Subcutaneous abdominal adipose tissue (tissue), 5 donors: ENCODE data around the gene NOTCH4.
A peak's percentile ranks its signal among the peaks of the same experiment; 100 is the strongest.
"Not testable (repeated sequence)": the region's sequence is repeated elsewhere in the genome, so short reads cannot be mapped to it uniquely, and the experiment has no call there.

Experiments
- H3K27ac ChIP-seq: one replicate; pipeline ENCODE4 v1.7.0; 2013; ENCODE audit warnings: low read depth, mild to moderate bottlenecking, inconsistent platforms, low read length, moderate library complexity
- H3K27me3 ChIP-seq, 5 donors: one replicate each; pipeline ENCODE4 v1.7.0; 2013; ENCODE audit warnings: low read length in 5 of 5, inconsistent platforms in 1 of 5; ENCODE audit not compliant: control insufficient read depth in 5 of 5, insufficient read depth in 4 of 5
- H3K36me3 ChIP-seq, 5 donors: one replicate each; pipeline ENCODE4 v1.7.0; 2013; ENCODE audit warnings: low read length in 5 of 5; ENCODE audit not compliant: control insufficient read depth in 5 of 5, insufficient read depth in 5 of 5
- H3K4me1 ChIP-seq, 5 donors: one replicate each; pipeline ENCODE4 v1.7.0; 2013; ENCODE audit warnings: low read length in 5 of 5, mild to moderate bottlenecking in 3 of 5, moderate library complexity in 1 of 5; ENCODE audit not compliant: control insufficient read depth in 5 of 5, insufficient read depth in 5 of 5
- H3K4me3 ChIP-seq, 5 donors: one replicate each; pipeline ENCODE4 v1.7.0; 2013; ENCODE audit warnings: low read length in 5 of 5, low read depth in 1 of 5
- H3K9ac ChIP-seq, 5 donors: one replicate each; pipeline ENCODE4 v1.7.0; 2013; ENCODE audit warnings: low read length in 5 of 5, mild to moderate bottlenecking in 4 of 5, moderate library complexity in 3 of 5
- H3K9me3 ChIP-seq, 5 donors: one replicate each; pipeline ENCODE4 v1.7.0; 2013; ENCODE audit warnings: low read length in 5 of 5; ENCODE audit not compliant: control insufficient read depth in 5 of 5
- donor health status: healthy.
- donor health status: healthy.
- donor health status: healthy.
- donor health status: healthy.
- donor health status: healthy.

Gene NOTCH4

DNA sequence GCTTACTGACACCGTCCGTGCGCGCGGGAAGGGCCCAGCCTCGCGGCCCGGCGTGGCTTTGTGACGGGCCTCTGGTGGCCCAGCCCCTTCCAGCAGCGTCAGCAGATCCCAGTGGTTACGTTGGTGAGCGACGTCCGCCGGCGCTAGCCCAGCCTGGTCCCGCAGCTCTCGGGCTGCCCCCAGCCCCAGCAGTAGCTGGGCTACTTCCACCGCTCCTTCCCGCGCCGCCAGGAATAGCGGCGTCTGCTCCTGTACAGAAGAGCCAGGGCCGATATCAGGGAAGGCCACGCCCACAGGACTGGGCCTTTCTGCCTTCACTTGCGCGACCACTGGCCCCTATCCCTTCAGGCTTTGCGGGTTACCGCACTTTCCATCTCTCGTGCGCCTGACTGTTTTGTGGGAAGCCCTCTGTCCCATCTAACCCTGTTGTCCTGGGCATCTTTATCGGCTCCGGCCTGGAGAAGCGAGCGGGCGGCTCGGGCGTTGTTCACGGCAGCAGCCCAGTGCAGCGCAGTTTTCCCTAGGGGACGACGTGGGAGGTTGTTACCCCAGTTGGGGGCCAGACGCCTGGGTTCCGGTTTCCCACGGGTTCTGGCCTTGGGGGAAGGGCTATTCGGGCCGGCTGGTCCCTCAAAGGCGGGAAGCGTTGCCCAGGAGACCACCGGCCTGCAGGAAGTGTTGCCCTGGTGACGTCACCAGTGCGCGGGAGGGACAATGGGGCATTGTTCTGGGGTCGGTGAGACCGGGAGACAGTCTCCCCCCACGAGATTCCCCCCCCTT lies 27.8 kb downstream of the NOTCH4 start:
- Histone ChIP-seq H3K27ac (peak overlapping the region; percentile 99), H3K36me3 (peaks cover 0 to 12% (median 0%) of the 10 kb centered on the region in 5 donors), H3K4me3 (peak overlapping the region; percentile 84 to 96 (median 91)), H3K27me3 (peaks cover 0 to 4% (median 0%) of the 10 kb centered on the region in 5 donors), H3K4me1 (peaks cover 21 to 62% (median 38%) of the 10 kb centered on the region in 5 donors), H3K9ac (peak overlapping the region; percentile 96 to 99 (median 96)), H3K9me3 (no peaks in the 10 kb centered on the region)

DNA sequence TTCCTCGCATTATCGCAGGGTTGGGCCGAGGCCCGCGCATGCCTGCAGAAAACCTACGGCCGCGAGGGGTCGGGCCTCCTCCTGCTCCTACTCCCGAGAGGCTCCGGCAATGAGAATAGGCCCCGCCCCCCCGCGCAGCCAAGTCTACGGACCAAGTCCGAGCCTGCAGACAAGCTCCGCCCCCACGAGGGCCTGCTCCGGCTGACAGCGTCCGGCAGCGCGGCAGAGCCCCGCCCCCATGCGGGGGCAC lies 28.3 kb downstream of the NOTCH4 start:
- Histone ChIP-seq H3K4me1 (peaks cover 25 to 67% (median 43%) of the 10 kb centered on the region in 5 donors), H3K9ac (peak overlapping the region in 2 of 5 donors; percentile 84 to 99), H3K4me3 (peak overlapping the region in 3 of 5 donors; percentile 52 to 96 (median 61)), H3K36me3 (peaks cover 0 to 10% (median 0%) of the 10 kb centered on the region in 5 donors), H3K27ac (peak overlapping the region; percentile 99), H3K27me3 (peaks cover 0 to 4% (median 0%) of the 10 kb centered on the region in 5 donors), H3K9me3 (no peaks in the 10 kb centered on the region)

DNA sequence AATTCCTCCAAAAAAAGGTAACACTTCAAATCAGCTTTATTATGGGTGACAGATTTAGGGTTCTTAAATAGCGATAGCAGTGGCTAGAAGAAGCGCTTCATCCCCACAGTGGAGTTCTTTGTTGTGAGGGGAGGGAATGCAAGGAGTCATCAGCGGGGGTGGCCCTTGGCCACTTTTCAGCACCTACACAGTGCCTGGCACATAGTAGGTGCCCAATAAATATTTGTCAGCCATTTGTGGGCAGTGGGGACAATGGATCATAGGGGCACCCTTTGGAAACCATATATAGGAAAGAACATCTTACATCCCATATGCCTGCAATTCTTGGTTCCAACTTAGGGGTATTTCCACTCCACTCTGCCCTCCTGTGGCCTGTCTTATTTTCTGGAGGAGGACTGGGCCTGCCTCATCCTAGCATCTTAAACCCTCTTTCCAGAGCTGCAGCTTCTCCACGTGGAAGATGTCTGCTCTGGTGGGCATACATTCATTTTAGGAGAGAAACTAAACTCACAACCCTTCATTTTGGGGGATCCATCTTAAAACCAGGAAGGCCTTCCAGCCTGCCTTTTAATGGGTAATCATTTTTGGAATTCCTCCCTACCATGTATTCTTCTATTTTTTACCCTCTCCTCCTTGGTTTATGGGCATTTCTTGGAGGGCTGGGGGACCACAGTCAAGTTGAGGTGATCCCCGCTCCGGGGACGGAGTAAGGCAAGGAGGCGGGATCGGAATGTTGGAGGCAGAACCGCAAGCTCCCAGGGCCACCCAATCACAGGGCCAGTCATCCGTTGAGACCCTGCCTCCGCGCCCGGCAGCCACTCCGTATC lies 28.8 kb downstream of the NOTCH4 start:
- Histone ChIP-seq H3K4me1 (peaks cover 25 to 70% (median 47%) of the 10 kb centered on the region in 5 donors), H3K27ac (peak overlapping the region; percentile 97), H3K27me3 (peaks cover 0 to 4% (median 0%) of the 10 kb centered on the region in 5 donors), H3K36me3 (peaks cover 0 to 10% (median 0%) of the 10 kb centered on the region in 5 donors), H3K9me3 (no peaks in the 10 kb centered on the region), H3K4me3 (peak overlapping the region; percentile 52 to 62 (median 60)), H3K9ac (peak overlapping the region; percentile 51 to 84 (median 61))

DNA sequence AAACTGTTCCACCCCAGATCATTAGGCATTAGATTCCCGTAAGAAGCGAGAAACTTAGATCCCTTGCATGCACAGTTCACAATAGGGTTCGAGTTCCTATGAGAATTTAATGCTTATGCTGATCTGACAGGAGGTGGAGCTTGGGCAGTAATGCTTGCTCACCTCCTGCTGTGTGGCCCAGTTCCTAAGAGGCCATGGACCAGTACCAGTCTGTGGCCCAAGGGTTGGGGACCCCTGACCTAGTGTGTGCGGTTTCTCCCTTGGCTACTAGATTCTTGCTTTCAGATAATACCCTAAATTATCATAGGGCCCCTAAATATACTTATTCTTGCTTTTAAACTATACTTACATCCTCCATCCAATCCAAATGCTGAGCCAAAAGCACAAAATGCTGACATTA lies 29.5 kb downstream of the NOTCH4 start:
- Histone ChIP-seq H3K27ac (peak overlapping the region; percentile 97), H3K36me3 (peaks cover 0 to 10% (median 0%) of the 10 kb centered on the region in 5 donors), H3K4me3 (no peak overlapping the region), H3K9ac (no peak overlapping the region), H3K4me1 (peaks cover 25 to 71% (median 48%) of the 10 kb centered on the region in 5 donors), H3K9me3 (no peaks in the 10 kb centered on the region), H3K27me3 (peaks cover 0 to 4% (median 0%) of the 10 kb centered on the region in 5 donors)

DNA sequence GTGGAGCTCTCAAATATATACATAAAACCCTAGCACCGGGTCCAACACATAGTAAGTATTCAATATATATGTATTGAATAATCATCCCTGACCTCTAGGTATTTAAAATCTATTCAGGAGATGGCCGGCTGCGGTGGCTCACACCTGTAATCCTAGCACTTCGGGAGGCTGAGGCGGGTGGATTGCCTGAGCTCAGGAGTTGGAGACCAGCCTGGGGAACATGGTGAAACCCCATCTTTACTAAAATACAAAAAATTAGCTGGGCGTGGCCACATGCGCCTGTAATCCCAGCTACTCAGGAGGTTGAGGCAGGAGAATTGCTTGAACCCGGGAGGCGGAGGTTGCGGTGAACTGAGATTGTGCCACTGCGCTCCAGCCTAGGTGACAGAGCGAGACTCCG lies 30.8 kb downstream of the NOTCH4 start:
- peak overlapping the region in 4 of 5 donors; percentile 27 to 67 (median 49) for H3K4me3 ChIP-seq
- peaks cover 30 to 76% (median 61%) of the 10 kb centered on the region in 5 donors for H3K4me1 ChIP-seq
- H3K27me3 ChIP-seq, H3K36me3 ChIP-seq, H3K9me3 ChIP-seq: not testable (repeated sequence)
- H3K27ac ChIP-seq: peak overlapping the region; percentile 97
- H3K9ac ChIP-seq: peak overlapping the region in 1 of 5 donors; percentile 61

DNA sequence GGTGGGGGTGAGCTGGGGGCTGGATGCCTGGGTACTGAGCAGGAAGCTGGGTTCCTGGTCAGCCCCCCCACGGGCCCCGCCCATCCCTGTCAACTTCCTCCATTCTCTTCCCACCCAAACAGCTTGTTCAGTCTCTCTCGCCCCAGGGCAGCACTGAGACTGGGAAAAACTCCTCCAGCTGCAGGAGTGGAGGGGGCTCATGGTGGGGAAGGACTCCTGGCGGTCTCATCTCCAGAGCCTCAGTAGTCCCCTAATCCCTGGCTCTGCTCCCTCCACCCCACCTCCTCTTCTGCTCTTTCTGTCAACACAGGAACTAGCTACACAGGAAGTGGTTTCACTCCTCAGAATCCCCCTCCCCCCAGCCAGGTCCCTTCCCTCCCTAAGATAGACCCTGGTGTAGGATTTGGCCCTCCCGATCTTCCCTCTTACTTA lies 31.2 kb downstream of the NOTCH4 start, which contains the start of gene GPSM3:
Gene GPSM3, minus strand, starts transcription at position 36 of the 432 bp plus-strand sequence. CDS start 130 bp downstream, outside the sequence.
- peak within 1 kb of the TSS in 4 of 5 donors; percentile 60 to 96 (median 70) for H3K9ac ChIP-seq
- H3K27ac ChIP-seq: peak within 1 kb of the TSS; percentile 97
- peaks cover 30 to 79% (median 66%) of the 10 kb centered on the region in 5 donors for H3K4me1 ChIP-seq

DNA sequence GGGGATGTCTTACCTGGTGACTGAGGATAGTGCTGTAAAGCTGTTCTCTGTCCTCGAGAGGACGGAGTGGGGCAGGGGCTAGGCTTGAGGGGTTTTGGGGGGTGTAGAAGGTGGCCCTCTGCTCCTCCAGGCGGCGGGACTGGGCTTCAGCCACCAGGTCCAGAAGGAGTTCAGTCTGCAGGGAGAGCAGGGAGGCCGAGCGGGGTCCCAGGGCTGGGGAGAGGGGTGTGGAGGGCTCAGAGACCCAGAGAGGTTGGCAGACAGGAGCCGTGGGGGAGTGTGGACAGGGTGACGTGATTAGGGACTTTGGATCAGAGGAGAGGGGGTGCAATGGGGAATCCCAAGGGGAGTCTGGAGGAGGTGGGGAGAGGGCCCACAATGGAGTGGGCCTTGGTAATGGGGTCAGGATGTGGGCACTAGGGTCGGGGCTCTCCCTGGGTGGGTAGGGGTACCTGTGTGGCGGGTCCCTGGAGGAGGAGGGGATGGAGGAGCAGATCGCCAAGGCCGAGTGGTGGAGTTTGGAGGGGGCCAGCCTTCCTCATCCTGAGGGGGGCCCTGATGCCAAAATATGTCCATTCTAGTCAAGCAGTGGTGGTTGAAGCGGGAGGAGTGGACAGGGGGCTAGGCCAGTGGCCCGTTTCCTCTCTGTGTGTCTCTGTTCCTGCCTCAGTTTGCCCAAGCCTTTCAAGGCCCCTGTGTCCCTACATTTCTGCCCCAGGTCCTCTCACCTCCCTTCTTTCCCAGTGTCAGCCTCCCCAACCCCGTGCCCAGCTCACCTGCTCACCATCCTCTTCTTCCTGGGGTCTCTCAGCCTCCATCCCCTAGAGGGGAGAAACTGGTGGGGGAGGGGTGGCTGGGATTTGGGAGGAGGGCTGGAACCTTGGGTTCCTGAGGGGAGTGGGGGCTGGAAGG lies 31.9 kb downstream of the NOTCH4 start:
- peaks cover 0 to 12% (median 10%) of the 10 kb centered on the region in 5 donors for H3K36me3 ChIP-seq
- H3K27ac ChIP-seq: peak overlapping the region; percentile 97
- peak overlapping the region in 3 of 5 donors; percentile 60 to 96 (median 79) for H3K9ac ChIP-seq
- H3K4me1 ChIP-seq: peaks cover 28 to 79% (median 65%) of the 10 kb centered on the region in 5 donors
- H3K27me3 ChIP-seq: peaks cover 0 to 4% (median 0%) of the 10 kb centered on the region in 5 donors
- peak overlapping the region; percentile 55 to 67 (median 58) for H3K4me3 ChIP-seq
- no peaks in the 10 kb centered on the region for H3K9me3 ChIP-seq

More for the DNA sequence above, 31.2 kb downstream of the NOTCH4 start, which contains the start of gene GPSM3:
- Histone ChIP-seq H3K9me3 (no peaks in the 10 kb centered on the region), H3K27me3 (peaks cover 0 to 4% (median 0%) of the 10 kb centered on the region in 5 donors), H3K36me3 (peaks cover 0 to 5% (median 3%) of the 10 kb centered on the region in 5 donors), H3K4me3 (peak within 1 kb of the TSS; percentile 55 to 67 (median 66))

DNA sequence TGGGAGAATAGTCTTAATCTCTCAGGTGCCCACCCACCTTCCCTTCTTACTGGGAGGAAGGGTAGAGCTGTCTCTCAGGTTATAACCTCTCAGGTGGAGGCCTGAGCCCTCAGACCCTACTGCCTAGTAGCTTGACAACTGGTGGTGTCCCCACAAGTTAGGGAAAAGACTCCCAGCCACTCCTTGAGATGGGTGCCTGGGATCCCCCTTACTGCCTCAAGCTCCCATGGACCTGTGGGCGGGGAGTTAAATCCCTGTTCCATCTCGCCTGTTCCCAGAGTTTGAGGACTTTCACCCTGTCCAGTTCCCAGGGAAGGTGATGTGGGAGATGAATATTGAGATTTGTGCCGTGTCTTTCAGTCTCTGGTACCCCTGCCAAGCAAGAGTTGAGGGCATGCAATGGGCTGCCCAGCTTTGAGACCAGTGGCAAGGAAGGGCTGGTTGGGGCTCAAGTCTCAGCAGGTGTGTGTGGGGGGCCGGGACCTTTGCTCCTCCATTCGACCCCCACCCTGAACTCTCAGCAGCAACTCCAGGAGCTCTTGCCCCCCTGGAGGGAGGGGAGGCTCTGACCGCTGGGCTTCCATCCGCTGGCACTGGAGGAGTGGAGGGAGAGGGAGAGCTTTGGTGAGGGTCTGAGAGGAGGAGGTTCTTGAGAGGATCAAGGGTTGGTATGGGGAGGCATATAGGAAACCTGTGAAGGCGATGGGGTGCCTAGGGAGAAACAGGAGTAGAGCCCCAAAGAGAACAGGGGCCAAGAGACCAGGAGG lies 32.8 kb downstream of the NOTCH4 start:
- Histone ChIP-seq H3K9me3 (no peaks in the 10 kb centered on the region), H3K4me3 (peak overlapping the region; percentile 43 to 77 (median 67)), H3K36me3 (peaks cover 0 to 20% (median 16%) of the 10 kb centered on the region in 5 donors), H3K4me1 (peaks cover 22 to 79% (median 65%) of the 10 kb centered on the region in 5 donors), H3K9ac (peak overlapping the region; percentile 73 to 96 (median 92)), H3K27me3 (peaks cover 0 to under 1% (median 0%) of the 10 kb centered on the region in 5 donors), H3K27ac (peak overlapping the region; percentile 97)
